ENCODE data around the gene FAIM. TPM values are rescaled to one million over a fixed set of nuclear protein-coding genes. Genes with fewer than 3 reads are reported as not detected.
A peak's percentile ranks its signal among the peaks of the same experiment; 100 is the strongest.
"Not testable (repeated sequence)": the region's sequence is repeated elsewhere in the genome, so short reads cannot be mapped to it uniquely, and the experiment has no call there.

Gene FAIM
- total RNA-seq, 2 experiments from 2014 or later = 1.8 to 3.7 TPM

- ChIA-PET CTCF (interaction anchor here (0.7 kb wide), 1 partner anchor 144 kb away, joined by 4 read pairs; no protein-coding TSS in a partner anchor), POLR2A (no interaction called here)
- no peak for DNase-seq
- peaks cover 10% of the 10 kb centered on the region for H3K9me3 Mint-ChIP-seq
- no peaks in the 10 kb centered on the region for H3K4me1 Mint-ChIP-seq
- H3K27me3 Mint-ChIP-seq = no peaks in the 10 kb centered on the region
- peaks cover 30% of the 10 kb centered on the region for H3K36me3 Mint-ChIP-seq (ENCODE audit: low read depth)
- H3K27ac Mint-ChIP-seq = no peak overlapping the region
- no peak overlapping the region for H3K4me3 Mint-ChIP-seq
Measured at GRCh38 chr3:138670407-138670806, 61.8 kb downstream of the FAIM start.

- Mint-ChIP-seq H3K4me3 (no peak overlapping the region), H3K27ac (no peak overlapping the region), H3K9me3 (peaks cover 21% of the 10 kb centered on the region), H3K36me3 (ENCODE audit: low read depth) (peaks cover 40% of the 10 kb centered on the region), H3K4me1 (no peaks in the 10 kb centered on the region), H3K27me3 (no peaks in the 10 kb centered on the region)
- no peak for DNase-seq
- POLR2A ChIA-PET = no interaction called here
- CTCF ChIA-PET = no interaction called here
Measured at GRCh38 chr3:138673641-138674530, 65.3 kb downstream of the FAIM start.

GRCh38 chr3:138675393-138675792 is 66.8 kb downstream of the FAIM start:
- ChIA-PET POLR2A (no interaction called here), CTCF (no interaction called here)
- Mint-ChIP-seq H3K27ac (no peak overlapping the region), H3K27me3 (no peaks in the 10 kb centered on the region), H3K36me3 (ENCODE audit: low read depth) (peaks cover 40% of the 10 kb centered on the region), H3K4me3 (no peak overlapping the region), H3K4me1 (no peaks in the 10 kb centered on the region), H3K9me3 (peaks cover 21% of the 10 kb centered on the region)
- DNase-seq = no peak

GRCh38 chr3:138678086-138678485 is 69.5 kb downstream of the FAIM start:
- no peaks in the 10 kb centered on the region for H3K4me1 Mint-ChIP-seq
- no peak overlapping the region for H3K4me3 Mint-ChIP-seq
- H3K27ac Mint-ChIP-seq = no peak overlapping the region
- H3K36me3 Mint-ChIP-seq (ENCODE audit: low read depth) = peaks cover 38% of the 10 kb centered on the region
- H3K27me3 Mint-ChIP-seq = no peaks in the 10 kb centered on the region
- DNase-seq = no peak
- peaks cover 21% of the 10 kb centered on the region for H3K9me3 Mint-ChIP-seq
- POLR2A ChIA-PET = no interaction called here
- CTCF ChIA-PET = no interaction called here

GRCh38 chr3:138678874-138679392 is 70.4 kb downstream of the FAIM start:
- H3K4me3 Mint-ChIP-seq = no peak overlapping the region
- no peaks in the 10 kb centered on the region for H3K27me3 Mint-ChIP-seq
- peak overlapping the region; percentile 50 for H3K27ac Mint-ChIP-seq
- H3K4me1 Mint-ChIP-seq = no peaks in the 10 kb centered on the region
- ChIA-PET CTCF (no interaction called here), POLR2A (no interaction called here)
- peaks cover 31% of the 10 kb centered on the region for H3K36me3 Mint-ChIP-seq (ENCODE audit: low read depth)
- peaks cover 20% of the 10 kb centered on the region for H3K9me3 Mint-ChIP-seq
- no peak for DNase-seq

- H3K9me3 Mint-ChIP-seq, H3K4me1 Mint-ChIP-seq, H3K27ac Mint-ChIP-seq, H3K27me3 Mint-ChIP-seq, H3K4me3 Mint-ChIP-seq, CTCF ChIA-PET, DNase-seq, POLR2A ChIA-PET: not testable (repeated sequence)
- peaks cover 12% of the 10 kb centered on the region for H3K36me3 Mint-ChIP-seq (ENCODE audit: low read depth)
Measured at GRCh38 chr3:138680974-138681373, 72.4 kb downstream of the FAIM start.

- H3K36me3 Mint-ChIP-seq (ENCODE audit: low read depth) = peaks cover 10% of the 10 kb centered on the region
- no peak for DNase-seq
- no peaks in the 10 kb centered on the region for H3K27me3 Mint-ChIP-seq
- no peak overlapping the region for H3K27ac Mint-ChIP-seq
- ChIA-PET POLR2A (no interaction called here), CTCF (interaction anchor here (1.9 kb wide), 1 partner anchor 234 kb away, joined by 9 read pairs; no protein-coding TSS in a partner anchor)
- H3K4me3 Mint-ChIP-seq = no peak overlapping the region
- H3K9me3 Mint-ChIP-seq = peaks cover 2% of the 10 kb centered on the region
- H3K4me1 Mint-ChIP-seq = peaks cover 2% of the 10 kb centered on the region
Measured at GRCh38 chr3:138681463-138682220, 73.1 kb downstream of the FAIM start.

GRCh38 chr3:138682648-138683047 is 74.1 kb downstream of the FAIM start:
- ChIA-PET CTCF (interaction anchor here (0.6 to 1.9 kb wide), 3 partner anchors 19 to 240 kb away, joined by 3 to 9 read pairs (median 3); no protein-coding TSS in a partner anchor), POLR2A (no interaction called here)
- Mint-ChIP-seq H3K27me3 (no peaks in the 10 kb centered on the region), H3K4me1 (peaks cover 7% of the 10 kb centered on the region), H3K9me3 (no peaks in the 10 kb centered on the region), H3K4me3 (no peak overlapping the region), H3K36me3 (ENCODE audit: low read depth) (peaks cover 5% of the 10 kb centered on the region), H3K27ac (no peak overlapping the region)
- DNase-seq = no peak

Other genes starting within 250 kb of the FAIM start
- gene ESYT3, start 174.2 kb upstream of the FAIM start, total RNA-seq = under 1 TPM; 0.44 to 0.74 TPM
- 10 to 100 TPM; 14.5 to 15.9 TPM for gene CEP70, start 14.5 kb upstream of the FAIM start, total RNA-seq
- 10 to 100 TPM; 15.5 to 16.7 TPM for gene PIK3CB, start 226.2 kb downstream of the FAIM start, total RNA-seq